ENCODE results near the gene AGAP1. TPM values are rescaled to one million over a fixed set of nuclear protein-coding genes. Genes with fewer than 3 reads are reported as not detected.

AGAP1 gene
- total RNA-seq, 2 donors from 2014 or later, result 32.8 to 34.7 TPM

- peaks cover 19% of the 10 kb centered on the region for H3K4me1 ChIP-seq (ENCODE audit: control insufficient read depth, insufficient read depth, low read length)
- H3K27me3 ChIP-seq (ENCODE audit: control insufficient read depth, insufficient read depth, low read length, poor library complexity, severe bottlenecking), result no peaks in the 10 kb centered on the region
- H3K36me3 ChIP-seq (ENCODE audit: control insufficient read depth, insufficient read depth, low read length), result no peaks in the 10 kb centered on the region
- Mint-ChIP-seq H3K27me3 (ENCODE audit: insufficient read depth) (no peaks in the 10 kb centered on the region), H3K4me3 (no peak overlapping the region), H3K4me1 (peaks cover 44% of the 10 kb centered on the region), H3K9me3 (no peaks in the 10 kb centered on the region), H3K27ac (no peak overlapping the region), H3K36me3 (ENCODE audit: low read depth) (no peaks in the 10 kb centered on the region)
- no peak overlapping the region for H3K4me3 ChIP-seq (ENCODE audit: low read length)
- TF ChIP-seq CTCF (conservative IDR thresholded peaks at IDR 0.05), result no peak
- no peak overlapping the region for H3K27ac ChIP-seq (ENCODE audit: low read depth, low read length)
- WGBS, 2 experiments (ENCODE audit: insufficient coverage in 1 of 2, insufficient read length in 1 of 2), result 93 to 95% methylated on average over 13 to 17 of the region's 17 CpGs
- DNase-seq, result no peak
- no peaks in the 10 kb centered on the region for H3K9me3 ChIP-seq (ENCODE audit: control insufficient read depth, low read length)
- H3K9ac ChIP-seq (ENCODE audit: extremely low read depth, low read length, poor library complexity, severe bottlenecking), result no peak overlapping the region
Measured at GRCh38 chr2:235727891-235728799, 234.3 kb downstream of the AGAP1 start.

- no peak overlapping the region for H3K27ac Mint-ChIP-seq
- peaks cover 44% of the 10 kb centered on the region for H3K4me1 Mint-ChIP-seq
- no peaks in the 10 kb centered on the region for H3K9me3 Mint-ChIP-seq
- no peaks in the 10 kb centered on the region for H3K27me3 ChIP-seq (ENCODE audit: control insufficient read depth, insufficient read depth, low read length, poor library complexity, severe bottlenecking)
- 92% methylated on average over 9 to 12 of the region's 12 CpGs for WGBS, 2 experiments (ENCODE audit: insufficient coverage in 1 of 2, insufficient read length in 1 of 2)
- H3K36me3 Mint-ChIP-seq (ENCODE audit: low read depth), result no peaks in the 10 kb centered on the region
- TF ChIP-seq CTCF (conservative IDR thresholded peaks at IDR 0.05), result no peak
- H3K4me1 ChIP-seq (ENCODE audit: control insufficient read depth, insufficient read depth, low read length), result peaks cover 19% of the 10 kb centered on the region
- no peak overlapping the region for H3K27ac ChIP-seq (ENCODE audit: low read depth, low read length)
- no peaks in the 10 kb centered on the region for H3K27me3 Mint-ChIP-seq (ENCODE audit: insufficient read depth)
- no peak for DNase-seq
- no peak overlapping the region for H3K9ac ChIP-seq (ENCODE audit: extremely low read depth, low read length, poor library complexity, severe bottlenecking)
- H3K4me3 Mint-ChIP-seq, result no peak overlapping the region
- no peaks in the 10 kb centered on the region for H3K36me3 ChIP-seq (ENCODE audit: control insufficient read depth, insufficient read depth, low read length)
- no peaks in the 10 kb centered on the region for H3K9me3 ChIP-seq (ENCODE audit: control insufficient read depth, low read length)
- no peak overlapping the region for H3K4me3 ChIP-seq (ENCODE audit: low read length)
Measured at GRCh38 chr2:235728800-235729556, 235.1 kb downstream of the AGAP1 start.

GRCh38 chr2:235729557-235729947 is 235.7 kb downstream of the AGAP1 start:
- Histone ChIP-seq H3K4me3 (ENCODE audit: low read length) (no peak overlapping the region), H3K36me3 (ENCODE audit: control insufficient read depth, insufficient read depth, low read length) (no peaks in the 10 kb centered on the region), H3K27me3 (ENCODE audit: control insufficient read depth, insufficient read depth, low read length, poor library complexity, severe bottlenecking) (no peaks in the 10 kb centered on the region), H3K9me3 (ENCODE audit: control insufficient read depth, low read length) (no peaks in the 10 kb centered on the region), H3K9ac (ENCODE audit: extremely low read depth, low read length, poor library complexity, severe bottlenecking) (no peak overlapping the region), H3K27ac (ENCODE audit: low read depth, low read length) (no peak overlapping the region), H3K4me1 (ENCODE audit: control insufficient read depth, insufficient read depth, low read length) (peaks cover 19% of the 10 kb centered on the region)
- H3K27me3 Mint-ChIP-seq (ENCODE audit: insufficient read depth), result no peaks in the 10 kb centered on the region
- 87 to 93% methylated on average over 4 of the region's 4 CpGs for WGBS, 2 experiments (ENCODE audit: insufficient coverage in 1 of 2, insufficient read length in 1 of 2)
- H3K27ac Mint-ChIP-seq, result no peak overlapping the region
- no peak overlapping the region for H3K4me3 Mint-ChIP-seq
- peaks cover 40% of the 10 kb centered on the region for H3K4me1 Mint-ChIP-seq
- no peaks in the 10 kb centered on the region for H3K9me3 Mint-ChIP-seq
- TF ChIP-seq CTCF (conservative IDR thresholded peaks at IDR 0.05), result no peak
- no peaks in the 10 kb centered on the region for H3K36me3 Mint-ChIP-seq (ENCODE audit: low read depth)
- no peak for DNase-seq

Data from endodermal cell (in vitro differentiated cells).